ENCODE results near the gene METAP1. TPM values are rescaled to one million over a fixed set of nuclear protein-coding genes. Genes with fewer than 3 reads are reported as not detected.
A peak's percentile ranks its signal among the peaks of the same experiment; 100 is the strongest.
"Not testable (repeated sequence)": the region's sequence is repeated elsewhere in the genome, so short reads cannot be mapped to it uniquely, and the experiment has no call there.

Gene METAP1
- total RNA-seq, 1 donor from 2014 or later: 43.1 TPM

GRCh38 chr4:99090481-99091215 lies 95.1 kb downstream of the METAP1 start:
- Mint-ChIP-seq H3K4me3 (peak overlapping the region; percentile 81), H3K27me3 (no peaks in the 10 kb centered on the region), H3K27ac (peak overlapping the region; percentile 97), H3K4me1 (ENCODE audit: unreplicated experiment) (peaks cover 45% of the 10 kb centered on the region), H3K36me3 (peaks cover 11% of the 10 kb centered on the region), H3K9me3 (no peaks in the 10 kb centered on the region)
- DNase-seq (ENCODE audit: extremely low spot score, unreplicated experiment): no peak
- TF ChIP-seq CTCF (conservative IDR thresholded peaks at IDR 0.05): no peak

GRCh38 chr4:99091216-99091575 lies 95.7 kb downstream of the METAP1 start:
- H3K4me3 Mint-ChIP-seq: peak overlapping the region; percentile 81
- peaks cover 44% of the 10 kb centered on the region for H3K4me1 Mint-ChIP-seq (ENCODE audit: unreplicated experiment)
- no peak for DNase-seq (ENCODE audit: extremely low spot score, unreplicated experiment)
- H3K27me3 Mint-ChIP-seq: no peaks in the 10 kb centered on the region
- H3K36me3 Mint-ChIP-seq: peaks cover 10% of the 10 kb centered on the region
- no peaks in the 10 kb centered on the region for H3K9me3 Mint-ChIP-seq
- H3K27ac Mint-ChIP-seq: peak overlapping the region; percentile 97
- TF ChIP-seq CTCF (conservative IDR thresholded peaks at IDR 0.05): no peak

- Mint-ChIP-seq H3K4me3 (peak overlapping the region; percentile 81), H3K4me1 (ENCODE audit: unreplicated experiment) (peaks cover 40% of the 10 kb centered on the region), H3K27ac (peak overlapping the region; percentile 97)
- not testable (repeated sequence) for H3K9me3 Mint-ChIP-seq; H3K36me3 Mint-ChIP-seq; DNase-seq (ENCODE audit: extremely low spot score, unreplicated experiment); H3K27me3 Mint-ChIP-seq
Measured at GRCh38 chr4:99091841-99092240, 96.3 kb downstream of the METAP1 start.

GRCh38 chr4:99099311-99099710 lies 103.8 kb downstream of the METAP1 start:
- H3K4me1 Mint-ChIP-seq (ENCODE audit: unreplicated experiment): no peaks in the 10 kb centered on the region
- H3K4me3 Mint-ChIP-seq: no peak overlapping the region
- no peak overlapping the region for H3K27ac Mint-ChIP-seq
- no peak for DNase-seq (ENCODE audit: extremely low spot score, unreplicated experiment)
- no peaks in the 10 kb centered on the region for H3K27me3 Mint-ChIP-seq
- peaks cover 11% of the 10 kb centered on the region for H3K36me3 Mint-ChIP-seq
- no peak for TF ChIP-seq CTCF (conservative IDR thresholded peaks at IDR 0.05)
- no peaks in the 10 kb centered on the region for H3K9me3 Mint-ChIP-seq

GRCh38 chr4:99099814-99100213 lies 104.3 kb downstream of the METAP1 start:
- not testable (repeated sequence) for H3K4me3 Mint-ChIP-seq; H3K9me3 Mint-ChIP-seq; H3K4me1 Mint-ChIP-seq (ENCODE audit: unreplicated experiment); H3K27ac Mint-ChIP-seq; H3K27me3 Mint-ChIP-seq; DNase-seq (ENCODE audit: extremely low spot score, unreplicated experiment)
- H3K36me3 Mint-ChIP-seq: peaks cover 11% of the 10 kb centered on the region

GRCh38 chr4:99100876-99101275 lies 105.4 kb downstream of the METAP1 start:
- Mint-ChIP-seq H3K4me1 (ENCODE audit: unreplicated experiment) (no peaks in the 10 kb centered on the region), H3K36me3 (peaks cover 11% of the 10 kb centered on the region), H3K4me3 (no peak overlapping the region), H3K27me3 (no peaks in the 10 kb centered on the region), H3K27ac (no peak overlapping the region), H3K9me3 (no peaks in the 10 kb centered on the region)
- no peak for DNase-seq (ENCODE audit: extremely low spot score, unreplicated experiment)
- TF ChIP-seq CTCF (conservative IDR thresholded peaks at IDR 0.05): no peak

All from type B pancreatic cell (in vitro differentiated cells).